ENCODE data around the gene ZMYND11.

The ZMYND11 gene

DNA sequence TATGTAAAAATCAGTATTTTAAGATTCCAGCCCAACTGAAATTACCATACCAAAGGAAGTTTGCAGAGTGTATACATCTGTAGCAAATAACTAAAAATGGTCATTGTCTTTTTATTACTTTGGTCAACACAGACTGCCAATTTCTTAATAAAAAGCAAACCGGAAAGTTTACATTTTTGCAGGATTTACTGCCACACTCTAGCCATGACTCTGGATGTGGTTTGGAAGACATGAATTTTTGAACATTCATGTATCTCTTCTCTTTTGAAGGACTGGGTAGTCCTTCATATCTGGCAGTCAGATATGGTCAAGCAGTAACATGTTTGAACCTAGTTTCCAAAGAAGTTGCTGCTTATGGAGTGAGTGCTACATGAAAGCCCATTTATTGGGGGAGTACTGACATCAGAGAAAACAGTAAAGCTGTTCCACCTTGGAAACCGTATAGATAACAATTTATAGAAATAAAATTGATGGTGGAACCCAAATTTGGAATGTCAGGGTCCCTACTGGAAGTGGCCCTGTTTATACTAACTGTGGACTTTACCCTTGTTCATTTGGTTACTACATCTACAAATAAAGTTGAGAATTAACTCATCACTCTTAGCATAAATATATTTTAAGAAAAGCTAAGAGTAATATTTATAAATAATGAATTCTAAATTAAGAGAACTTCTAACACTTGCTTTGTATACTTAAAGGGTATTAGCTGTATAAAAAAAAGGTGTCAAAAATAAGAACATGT is 84.6 kb downstream of the ZMYND11 start:
- Histone ChIP-seq H3K79me2 (ENCODE audit: control insufficient read depth, low read length) (no peaks in the 10 kb centered on the region), H3K4me2 (ENCODE audit: low read length) (no peak overlapping the region), H3K27ac (ENCODE audit: low read depth, low read length) (no peak overlapping the region), H3F3A (ENCODE audit: control insufficient read depth, insufficient read depth) (no peaks in the 10 kb centered on the region), H3K4me1 (ENCODE audit: control insufficient read depth, low read length) (peaks cover 16% of the 10 kb centered on the region), H3K27me3 (ENCODE audit: control insufficient read depth, low read length) (peaks cover 27% of the 10 kb centered on the region), H4K20me1 (ENCODE audit: control insufficient read depth, insufficient read depth, low read depth, low read length) (no peaks in the 10 kb centered on the region), H3K36me3 (ENCODE audit: control insufficient read depth, low read length) (no peaks in the 10 kb centered on the region), H3K9me3 (ENCODE audit: control insufficient read depth, insufficient read depth, low read length) (no peaks in the 10 kb centered on the region), H3K9me2 (replicated peaks; ENCODE audit: control insufficient read depth, low read length) (no peaks in the 10 kb centered on the region), H3K4me3 (ENCODE audit: low read length) (no peak overlapping the region)
- TF ChIP-seq EZH2phosphoT487 (IDR thresholded peaks at IDR 0.05; ENCODE audit: borderline replicate concordance, low read length) = no peak
- TF ChIP-seq, protein P1, sequence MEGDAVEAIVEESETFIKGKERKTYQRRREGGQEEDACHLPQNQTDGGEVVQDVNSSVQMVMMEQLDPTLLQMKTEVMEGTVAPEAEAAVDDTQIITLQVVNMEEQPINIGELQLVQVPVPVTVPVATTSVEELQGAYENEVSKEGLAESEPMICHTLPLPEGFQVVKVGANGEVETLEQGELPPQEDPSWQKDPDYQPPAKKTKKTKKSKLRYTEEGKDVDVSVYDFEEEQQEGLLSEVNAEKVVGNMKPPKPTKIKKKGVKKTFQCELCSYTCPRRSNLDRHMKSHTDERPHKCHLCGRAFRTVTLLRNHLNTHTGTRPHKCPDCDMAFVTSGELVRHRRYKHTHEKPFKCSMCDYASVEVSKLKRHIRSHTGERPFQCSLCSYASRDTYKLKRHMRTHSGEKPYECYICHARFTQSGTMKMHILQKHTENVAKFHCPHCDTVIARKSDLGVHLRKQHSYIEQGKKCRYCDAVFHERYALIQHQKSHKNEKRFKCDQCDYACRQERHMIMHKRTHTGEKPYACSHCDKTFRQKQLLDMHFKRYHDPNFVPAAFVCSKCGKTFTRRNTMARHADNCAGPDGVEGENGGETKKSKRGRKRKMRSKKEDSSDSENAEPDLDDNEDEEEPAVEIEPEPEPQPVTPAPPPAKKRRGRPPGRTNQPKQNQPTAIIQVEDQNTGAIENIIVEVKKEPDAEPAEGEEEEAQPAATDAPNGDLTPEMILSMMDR (IDR thresholded peaks at IDR 0.05; ENCODE audit: low read depth, low read length, poor library complexity, severe bottlenecking) = no peak

DNA sequence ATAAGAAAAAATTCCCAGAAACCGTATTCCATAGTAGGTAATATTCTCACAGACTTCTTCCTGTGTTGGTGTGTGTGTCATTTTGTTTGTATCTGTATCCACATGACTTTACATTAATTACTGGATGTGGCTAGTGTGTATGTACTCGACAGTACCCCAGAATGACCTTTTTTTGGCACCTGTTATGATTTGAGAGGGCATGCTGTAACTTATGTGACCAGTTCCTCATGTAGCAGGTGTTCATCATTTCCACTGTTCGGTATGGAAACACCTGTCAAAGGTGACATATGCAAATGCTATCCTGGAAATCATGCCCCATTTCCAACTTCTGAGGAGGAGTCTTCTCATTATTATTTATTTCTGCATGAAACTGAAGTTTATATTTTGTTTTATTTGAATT is 89.3 kb downstream of the ZMYND11 start:
- Histone ChIP-seq H4K20me1 (ENCODE audit: control insufficient read depth, insufficient read depth, low read depth, low read length) (no peaks in the 10 kb centered on the region), H3K4me3 (ENCODE audit: low read length) (no peak overlapping the region), H3K27me3 (ENCODE audit: control insufficient read depth, low read length) (peaks cover 37% of the 10 kb centered on the region), H3F3A (ENCODE audit: control insufficient read depth, insufficient read depth) (no peaks in the 10 kb centered on the region), H3K4me1 (ENCODE audit: control insufficient read depth, low read length) (peaks cover 12% of the 10 kb centered on the region), H3K36me3 (ENCODE audit: control insufficient read depth, low read length) (no peaks in the 10 kb centered on the region), H3K4me2 (ENCODE audit: low read length) (no peak overlapping the region), H3K79me2 (ENCODE audit: control insufficient read depth, low read length) (no peaks in the 10 kb centered on the region), H3K9me2 (replicated peaks; ENCODE audit: control insufficient read depth, low read length) (no peaks in the 10 kb centered on the region), H3K27ac (ENCODE audit: low read depth, low read length) (no peak overlapping the region), H3K9me3 (ENCODE audit: control insufficient read depth, insufficient read depth, low read length) (no peaks in the 10 kb centered on the region)
- TF ChIP-seq, protein P1 (IDR thresholded peaks at IDR 0.05; ENCODE audit: low read depth, low read length, poor library complexity, severe bottlenecking) = no peak
- no peak for TF ChIP-seq EZH2phosphoT487 (IDR thresholded peaks at IDR 0.05; ENCODE audit: borderline replicate concordance, low read length)

GRCh38 chr10:226018-226417 is 90.8 kb downstream of the ZMYND11 start:
- Histone ChIP-seq H3K4me2 (ENCODE audit: low read length) (no peak overlapping the region), H3K79me2 (ENCODE audit: control insufficient read depth, low read length) (no peaks in the 10 kb centered on the region), H3K4me3 (ENCODE audit: low read length) (no peak overlapping the region), H3K27me3 (ENCODE audit: control insufficient read depth, low read length) (peaks cover 25% of the 10 kb centered on the region), H3K4me1 (ENCODE audit: control insufficient read depth, low read length) (peaks cover 12% of the 10 kb centered on the region), H4K20me1 (ENCODE audit: control insufficient read depth, insufficient read depth, low read depth, low read length) (no peaks in the 10 kb centered on the region), H3K27ac (ENCODE audit: low read depth, low read length) (no peak overlapping the region), H3K9me2 (replicated peaks; ENCODE audit: control insufficient read depth, low read length) (no peaks in the 10 kb centered on the region), H3K36me3 (ENCODE audit: control insufficient read depth, low read length) (no peaks in the 10 kb centered on the region), H3F3A (ENCODE audit: control insufficient read depth, insufficient read depth) (no peaks in the 10 kb centered on the region), H3K9me3 (ENCODE audit: control insufficient read depth, insufficient read depth, low read length) (no peaks in the 10 kb centered on the region)
- TF ChIP-seq, protein P1 (IDR thresholded peaks at IDR 0.05; ENCODE audit: low read depth, low read length, poor library complexity, severe bottlenecking) = no peak
- TF ChIP-seq EZH2phosphoT487 (IDR thresholded peaks at IDR 0.05; ENCODE audit: borderline replicate concordance, low read length) = no peak
